GM18909 (cell line): ENCODE measurements around the gene SMG5.

ENCODE experiments used
- ATAC-seq: cut with Tn5 transposase; IDR thresholded peaks from one replicate; pipeline ENCODE4 v1.9.1; 2021; ENCODE audit warnings: mild to moderate bottlenecking; ENCODE audit not compliant: unreplicated experiment, poor library complexity

Gene SMG5

GRCh38 chr1:156281693-156282478 is 739 bp downstream of the SMG5 start:
- ATAC-seq: no peak

GRCh38 chr1:156281281-156281680 is 1.3 kb downstream of the SMG5 start:
- peak; percentile 39 for ATAC-seq

GRCh38 chr1:156279837-156280236 is 2.8 kb downstream of the SMG5 start:
- no peak for ATAC-seq

DNA sequence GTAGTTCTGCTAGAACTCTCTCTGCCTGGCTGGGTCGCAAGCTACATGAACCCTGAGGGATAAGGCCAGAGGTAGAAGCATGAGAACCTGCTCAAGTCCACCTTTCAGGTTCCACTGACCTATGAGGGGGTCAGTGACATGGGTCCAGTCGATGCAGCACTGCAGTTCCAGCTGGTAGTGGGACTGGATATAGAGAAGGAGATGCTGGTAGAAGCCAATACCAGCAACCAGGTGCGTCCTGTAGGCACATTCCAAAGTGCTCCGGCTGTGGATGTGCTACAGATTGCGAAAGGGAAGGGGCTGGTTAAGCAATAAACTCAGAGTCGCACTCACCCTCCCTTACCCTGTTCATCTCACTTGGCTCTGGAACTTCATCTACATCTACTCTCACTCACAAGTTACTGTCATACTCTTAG is 5.7 kb downstream of the SMG5 start:
- no peak for ATAC-seq

DNA sequence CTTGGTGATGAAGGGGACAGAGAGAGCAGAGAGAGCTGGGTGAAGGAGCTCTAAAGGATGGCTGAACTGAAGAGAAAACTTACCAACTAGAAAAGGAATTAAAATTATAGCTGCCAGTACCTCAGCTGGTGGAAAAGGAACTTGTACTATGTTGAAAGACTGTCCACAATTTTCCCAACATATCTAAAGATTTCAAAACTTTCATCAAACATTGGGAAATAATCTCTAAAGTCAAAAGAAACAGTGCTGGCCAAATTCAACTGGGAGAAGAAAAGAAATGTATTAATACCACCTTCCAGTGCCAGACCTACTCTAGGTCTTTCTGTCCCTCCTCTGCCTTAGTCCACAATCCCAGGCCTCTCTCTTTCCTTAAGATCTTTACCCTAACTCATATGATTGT is 6.1 kb downstream of the SMG5 start:
- no peak for ATAC-seq

DNA sequence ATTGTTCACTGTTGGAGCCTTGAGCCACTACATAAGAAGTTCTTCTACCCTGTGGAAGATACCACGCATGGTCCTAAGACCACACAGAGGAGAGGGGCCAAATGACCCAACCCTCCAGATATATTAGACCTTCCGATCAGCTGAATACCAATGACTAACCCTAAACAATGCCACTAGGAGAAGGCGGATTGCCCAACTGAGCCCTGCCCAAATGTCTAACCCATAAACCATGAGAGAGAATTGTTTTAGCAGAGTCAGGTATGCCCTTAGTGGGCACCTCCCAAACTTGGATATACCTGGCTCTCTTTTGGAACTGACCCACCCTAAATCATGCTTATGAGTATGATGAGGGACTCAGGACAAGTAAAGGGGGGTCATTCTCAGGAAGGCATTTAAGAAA is 12.3 kb downstream of the SMG5 start:
- ATAC-seq: no peak

- ATAC-seq: no peak
Measured at GRCh38 chr1:156268336-156268735, 14.3 kb downstream of the SMG5 start.

DNA sequence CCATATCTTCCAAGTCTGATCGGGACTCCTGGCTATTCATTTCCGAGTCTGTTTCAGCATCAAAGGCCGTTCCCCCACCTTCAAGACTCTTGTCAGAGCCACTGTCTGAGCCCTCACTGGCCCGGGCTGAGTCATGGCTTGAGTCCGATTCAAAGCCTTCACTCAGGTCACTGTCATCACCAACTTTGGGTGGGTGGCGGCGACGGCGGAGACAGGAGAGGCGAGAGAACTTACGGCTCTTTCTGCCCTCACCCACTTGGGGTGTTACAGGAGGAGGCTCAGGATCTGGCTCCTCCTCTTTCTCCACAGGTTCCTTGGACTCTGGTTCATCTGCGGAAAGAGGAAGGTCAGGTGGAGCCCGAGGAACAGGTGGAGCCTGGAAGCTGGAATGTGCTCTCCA is 16.6 kb downstream of the SMG5 start:
- no peak for ATAC-seq

GRCh38 chr1:156263288-156263655 is 19.4 kb downstream of the SMG5 start:
- no peak for ATAC-seq

DNA sequence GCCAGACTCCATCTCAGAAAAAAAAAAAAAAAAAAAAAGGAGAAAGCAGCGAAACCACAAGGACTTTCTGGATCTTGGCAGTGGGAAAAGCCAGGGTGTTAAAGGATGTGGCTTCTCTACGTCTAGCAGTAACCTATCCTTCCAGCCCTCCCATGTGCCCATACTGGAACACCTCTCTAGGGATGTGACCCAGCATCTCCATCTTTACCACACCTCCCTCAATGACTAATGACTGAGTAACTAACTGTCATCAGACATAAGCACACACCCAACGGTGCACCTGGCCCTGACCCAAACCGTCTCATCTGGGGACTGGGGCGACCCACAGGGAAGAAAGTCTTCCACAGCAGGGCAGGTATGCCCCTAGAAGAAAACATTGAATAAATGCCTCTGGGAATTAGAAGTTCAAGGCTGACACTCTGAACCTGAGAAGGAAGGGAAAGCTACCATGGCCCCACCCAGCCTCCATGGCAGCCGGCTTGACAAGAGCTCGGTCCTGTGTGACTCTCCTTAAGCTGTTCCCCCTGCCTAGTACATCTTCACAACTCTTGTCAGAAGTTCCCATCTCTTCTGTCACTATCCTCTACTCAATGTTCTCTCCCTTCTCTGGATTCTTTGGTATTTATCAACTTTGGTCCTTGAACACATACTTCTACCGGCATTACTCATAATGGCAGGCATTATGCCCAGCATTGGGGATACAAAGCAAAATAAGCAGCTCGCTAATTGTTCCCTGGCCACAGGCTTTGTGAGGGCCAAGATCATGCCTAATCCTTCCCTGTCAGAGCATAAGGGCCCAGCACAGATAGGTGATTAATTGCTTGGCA is 20.0 kb downstream of the SMG5 start:
- no peak for ATAC-seq

DNA sequence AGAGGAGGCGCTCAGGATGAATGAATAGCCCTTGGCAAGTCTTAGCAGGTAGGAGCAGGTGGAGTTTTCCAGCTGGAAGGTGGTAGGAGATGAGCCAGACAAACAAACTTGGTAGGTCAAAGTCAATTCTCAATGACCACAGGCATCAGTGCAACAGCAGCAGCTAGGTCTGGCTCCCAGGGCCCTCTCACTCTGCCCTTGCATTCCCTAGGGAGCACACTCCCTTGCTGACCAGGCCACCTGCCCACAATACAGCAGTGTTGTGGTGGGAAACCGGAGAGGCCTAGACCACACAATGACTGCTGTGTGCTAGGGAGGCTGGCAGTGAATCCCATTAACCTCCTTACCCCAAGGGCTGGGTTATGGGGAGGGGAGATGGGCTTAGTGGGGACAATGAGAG is 21.7 kb downstream of the SMG5 start:
- ATAC-seq: no peak

DNA sequence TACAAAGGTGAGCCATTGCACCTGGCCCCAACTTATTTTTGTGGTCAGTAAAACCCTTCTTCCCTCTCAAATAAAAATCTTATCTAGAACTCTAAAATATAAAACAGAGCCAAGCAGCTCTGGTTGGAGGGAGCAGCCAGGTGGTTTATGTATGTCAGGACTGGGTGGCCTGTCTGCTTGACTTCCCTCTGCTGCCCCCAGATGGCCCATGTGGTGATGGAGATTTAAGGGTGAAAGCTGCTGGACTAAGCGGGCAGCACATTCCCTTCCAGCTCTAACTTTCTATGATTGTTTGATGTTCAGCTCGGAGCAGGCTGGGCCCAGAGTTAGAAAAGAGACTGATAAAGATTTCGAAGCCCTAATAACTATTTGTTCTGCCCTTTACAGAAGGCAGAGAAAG is 22.8 kb downstream of the SMG5 start:
- ATAC-seq: no peak

- no peak for ATAC-seq
Measured at GRCh38 chr1:156258859-156259258, 23.8 kb downstream of the SMG5 start.

DNA sequence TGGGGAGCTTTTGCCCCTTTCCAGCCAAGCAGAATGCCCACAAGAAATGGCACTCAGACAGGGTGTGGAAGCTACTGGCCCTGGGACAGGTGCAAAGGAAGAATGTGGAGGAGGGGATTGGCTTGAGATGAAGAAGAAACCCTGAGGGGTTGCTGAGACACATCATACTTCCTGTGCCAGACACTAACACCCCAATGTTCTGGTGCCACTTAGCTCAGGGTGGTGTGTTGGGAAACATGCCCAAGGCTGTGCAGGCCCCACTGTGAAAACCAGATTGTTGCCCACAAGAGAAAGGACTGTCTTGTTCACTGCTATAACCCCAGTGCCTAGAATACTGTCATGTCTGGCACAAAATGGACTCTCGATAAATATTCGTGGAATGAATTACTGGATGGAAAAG is 24.9 kb downstream of the SMG5 start:
- ATAC-seq: no peak

GRCh38 chr1:156253634-156254033 is 29.0 kb downstream of the SMG5 start:
- ATAC-seq: no peak

GRCh38 chr1:156251527-156251926 is 31.1 kb downstream of the SMG5 start:
- no peak for ATAC-seq

DNA sequence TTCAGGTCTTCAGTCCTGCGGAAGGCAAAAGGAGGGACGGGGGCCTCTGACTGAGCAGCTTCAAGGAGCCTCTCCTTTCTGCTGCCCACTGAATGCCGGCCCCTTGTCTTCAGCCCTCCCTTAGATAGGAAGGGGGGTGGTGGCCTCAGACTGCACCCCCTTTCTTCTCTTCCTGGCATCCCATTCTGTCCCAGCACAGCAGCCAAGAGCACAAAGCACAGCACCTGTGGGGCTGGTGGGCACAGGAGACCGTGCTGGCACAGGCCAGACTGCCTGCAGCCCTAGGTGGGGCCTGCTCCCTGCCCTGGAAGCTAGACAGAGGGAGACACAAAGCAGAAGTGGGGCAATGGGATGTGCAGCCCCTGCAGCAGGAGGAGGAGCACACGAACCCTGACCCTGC is 33.0 kb downstream of the SMG5 start:
- no peak for ATAC-seq

DNA sequence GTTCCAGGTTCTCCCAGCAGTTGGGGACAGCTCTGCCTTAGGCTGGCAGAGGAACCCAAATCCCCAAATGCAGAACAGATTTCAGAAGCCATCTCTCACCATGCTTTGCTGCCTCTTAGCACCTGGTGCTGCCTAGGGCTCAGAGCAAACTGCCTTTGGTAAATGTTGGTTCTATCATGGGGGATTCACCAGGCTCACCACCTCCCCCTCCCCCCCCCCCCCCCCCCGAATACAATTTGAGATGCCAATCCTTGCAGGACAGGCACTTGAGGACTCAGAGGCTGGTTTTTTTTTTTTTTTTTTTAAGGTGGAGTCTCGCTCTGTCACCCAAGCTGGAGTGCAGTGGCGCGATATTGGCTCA is 34.3 kb downstream of the SMG5 start:
- ATAC-seq: no peak

DNA sequence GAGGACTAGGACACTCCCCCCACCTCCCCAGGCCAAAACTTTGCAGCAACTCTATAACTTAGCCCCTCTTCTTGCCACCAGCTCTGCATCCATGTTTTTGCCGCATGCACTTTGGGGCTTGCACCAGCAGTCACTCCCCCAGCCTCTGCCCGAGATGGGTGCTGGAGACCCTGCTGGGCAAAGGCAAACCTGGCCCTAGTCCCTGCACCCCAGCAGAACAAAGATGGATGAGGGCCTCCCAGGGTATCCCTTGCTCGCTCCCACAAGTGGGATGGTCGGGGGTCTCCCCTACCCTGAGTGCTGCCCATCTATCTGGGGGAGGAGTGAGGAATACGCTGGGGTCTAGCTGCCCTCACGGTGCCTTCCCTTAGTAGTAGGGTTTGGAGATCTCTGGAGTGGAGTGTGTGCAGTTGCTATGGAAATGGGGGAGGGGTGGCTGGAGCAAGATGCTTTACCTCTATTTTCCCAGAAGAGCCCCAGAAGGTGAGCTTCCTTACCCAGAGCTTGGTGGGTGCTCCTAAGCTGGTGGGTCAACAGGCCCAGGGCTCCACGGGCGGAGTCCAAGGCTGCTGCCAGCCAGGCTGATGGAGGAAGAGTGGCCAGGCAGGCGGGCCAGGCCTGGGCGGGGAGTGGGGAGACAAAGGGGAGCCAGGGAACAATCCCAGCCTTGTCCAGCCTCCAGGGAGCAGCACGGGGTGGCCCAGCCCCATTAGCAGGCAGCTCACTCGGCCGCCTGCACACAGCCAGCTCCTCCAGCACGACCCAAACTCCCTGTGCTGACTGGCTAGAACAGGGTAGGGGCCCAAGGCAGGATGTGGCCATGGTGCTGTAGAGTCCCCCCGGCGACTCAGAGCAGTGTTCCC is 34.9 kb downstream of the SMG5 start, which contains the start of gene PAQR6:
PAQR6 (minus strand) TSS at position 597 of the 863 bp plus-strand sequence. CDS start 1,325 bp downstream, outside the sequence.
- no peak for ATAC-seq

DNA sequence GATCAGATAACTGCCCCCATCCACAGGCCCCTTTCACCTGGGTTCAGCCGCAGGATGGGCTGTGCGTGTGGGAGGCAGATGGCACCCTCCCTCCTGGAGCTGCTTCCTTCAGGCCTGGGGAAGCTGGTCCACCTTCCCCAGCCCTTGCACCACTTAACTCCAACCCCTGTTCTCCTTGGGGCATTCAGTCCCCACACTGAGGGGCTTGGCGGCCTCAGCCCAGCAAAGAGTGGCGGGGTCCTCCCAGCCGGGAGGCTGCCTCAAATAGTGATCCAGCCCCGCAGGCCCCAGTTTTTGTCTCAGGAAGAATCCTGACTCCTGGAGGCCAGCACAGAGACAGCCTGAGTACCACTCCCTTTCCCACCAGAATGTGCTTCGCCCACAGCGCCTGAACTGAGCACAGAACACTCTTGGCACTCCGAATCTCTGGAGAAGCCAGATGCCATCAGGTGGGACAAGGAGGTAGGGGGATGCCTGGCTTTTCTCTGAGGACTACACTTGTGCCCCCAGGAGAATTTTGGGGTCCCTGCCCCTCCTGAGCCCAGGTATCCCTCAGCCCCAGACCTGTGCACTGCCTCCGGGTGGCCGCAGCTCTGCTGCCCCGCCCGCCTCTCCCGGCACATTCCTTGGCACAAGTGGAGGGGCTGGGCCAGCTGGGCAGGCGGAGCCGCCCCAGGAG is 35.7 kb downstream of the SMG5 start:
- ATAC-seq: no peak
